Nephron (organoid): ENCODE data around the gene EFCAB8.
"Not testable (repeated sequence)": the region's sequence is repeated elsewhere in the genome, so short reads cannot be mapped to it uniquely, and the experiment has no call there.

Source experiments
- H3K27ac Mint-ChIP-seq, 3 experiments: 2 replicates each; pipeline ENCODE4 v1.8.0; 2020; ENCODE audit warnings: mixed read lengths in 3 of 3, mild to moderate bottlenecking in 2 of 3, moderate library complexity in 1 of 3
- H3K27me3 Mint-ChIP-seq: 2 replicates; pipeline ENCODE4 v1.8.0; 2021; ENCODE audit warnings: low read depth, mild to moderate bottlenecking, moderate library complexity, mixed read lengths
- H3K36me3 Mint-ChIP-seq: 2 replicates; pipeline ENCODE4 v1.8.0; 2020; ENCODE audit warnings: low read depth, mixed read lengths
- H3K4me1 Mint-ChIP-seq: 2 replicates; pipeline ENCODE4 v1.8.0; 2020; ENCODE audit warnings: mixed read lengths
- H3K4me3 Mint-ChIP-seq, 3 experiments: 2 replicates each; pipeline ENCODE4 v1.8.0; 2020; ENCODE audit warnings: mild to moderate bottlenecking in 3 of 3, mixed read lengths in 3 of 3, moderate library complexity in 2 of 3
- H3K9me3 Mint-ChIP-seq: 2 replicates; pipeline ENCODE4 v1.8.0; 2020; ENCODE audit warnings: mixed read lengths
- TF ChIP-seq, protein P1 (sequence below), 3 experiments: fragments of 200-600 bp; sonication (generic); IDR thresholded peaks; one replicate each; pipeline ENCODE4 v1.5.0; 2021; ENCODE audit warnings: antibody characterized with exemption in 3 of 3; ENCODE audit not compliant: unreplicated experiment in 3 of 3

EFCAB8 gene

DNA sequence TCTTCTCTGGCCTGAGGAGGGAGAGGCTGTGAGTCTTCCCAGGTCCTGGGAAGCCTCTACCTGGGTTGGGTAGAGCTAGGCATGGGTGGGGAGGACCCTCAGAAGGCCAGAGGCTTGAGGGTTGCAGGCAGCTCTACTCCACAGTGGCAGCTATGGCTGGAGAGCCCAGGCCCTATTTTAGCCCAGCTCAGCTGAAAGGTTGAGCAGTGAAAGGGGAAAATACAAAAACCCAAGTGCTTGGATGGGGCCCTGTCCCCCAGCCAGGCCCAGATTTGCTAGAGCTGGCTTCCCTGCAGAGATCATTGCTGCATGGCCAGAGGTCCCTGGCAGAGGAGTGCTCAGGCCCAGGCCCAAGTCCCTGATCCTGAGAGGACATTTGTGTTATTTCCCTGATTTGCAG is 99.9 kb downstream of the EFCAB8 start:
- H3K27me3 Mint-ChIP-seq = peaks cover 14% of the 10 kb centered on the region
- H3K4me3 Mint-ChIP-seq = no peak overlapping the region
- peaks cover 28% of the 10 kb centered on the region for H3K9me3 Mint-ChIP-seq
- no peak overlapping the region for H3K27ac Mint-ChIP-seq
- H3K4me1 Mint-ChIP-seq = no peaks in the 10 kb centered on the region
- H3K36me3 Mint-ChIP-seq = peaks cover 7% of the 10 kb centered on the region
- TF ChIP-seq, protein P1, sequence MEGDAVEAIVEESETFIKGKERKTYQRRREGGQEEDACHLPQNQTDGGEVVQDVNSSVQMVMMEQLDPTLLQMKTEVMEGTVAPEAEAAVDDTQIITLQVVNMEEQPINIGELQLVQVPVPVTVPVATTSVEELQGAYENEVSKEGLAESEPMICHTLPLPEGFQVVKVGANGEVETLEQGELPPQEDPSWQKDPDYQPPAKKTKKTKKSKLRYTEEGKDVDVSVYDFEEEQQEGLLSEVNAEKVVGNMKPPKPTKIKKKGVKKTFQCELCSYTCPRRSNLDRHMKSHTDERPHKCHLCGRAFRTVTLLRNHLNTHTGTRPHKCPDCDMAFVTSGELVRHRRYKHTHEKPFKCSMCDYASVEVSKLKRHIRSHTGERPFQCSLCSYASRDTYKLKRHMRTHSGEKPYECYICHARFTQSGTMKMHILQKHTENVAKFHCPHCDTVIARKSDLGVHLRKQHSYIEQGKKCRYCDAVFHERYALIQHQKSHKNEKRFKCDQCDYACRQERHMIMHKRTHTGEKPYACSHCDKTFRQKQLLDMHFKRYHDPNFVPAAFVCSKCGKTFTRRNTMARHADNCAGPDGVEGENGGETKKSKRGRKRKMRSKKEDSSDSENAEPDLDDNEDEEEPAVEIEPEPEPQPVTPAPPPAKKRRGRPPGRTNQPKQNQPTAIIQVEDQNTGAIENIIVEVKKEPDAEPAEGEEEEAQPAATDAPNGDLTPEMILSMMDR (IDR thresholded peaks at IDR 0.05; ENCODE audit: unreplicated experiment in 3 of 3) = no peak

DNA sequence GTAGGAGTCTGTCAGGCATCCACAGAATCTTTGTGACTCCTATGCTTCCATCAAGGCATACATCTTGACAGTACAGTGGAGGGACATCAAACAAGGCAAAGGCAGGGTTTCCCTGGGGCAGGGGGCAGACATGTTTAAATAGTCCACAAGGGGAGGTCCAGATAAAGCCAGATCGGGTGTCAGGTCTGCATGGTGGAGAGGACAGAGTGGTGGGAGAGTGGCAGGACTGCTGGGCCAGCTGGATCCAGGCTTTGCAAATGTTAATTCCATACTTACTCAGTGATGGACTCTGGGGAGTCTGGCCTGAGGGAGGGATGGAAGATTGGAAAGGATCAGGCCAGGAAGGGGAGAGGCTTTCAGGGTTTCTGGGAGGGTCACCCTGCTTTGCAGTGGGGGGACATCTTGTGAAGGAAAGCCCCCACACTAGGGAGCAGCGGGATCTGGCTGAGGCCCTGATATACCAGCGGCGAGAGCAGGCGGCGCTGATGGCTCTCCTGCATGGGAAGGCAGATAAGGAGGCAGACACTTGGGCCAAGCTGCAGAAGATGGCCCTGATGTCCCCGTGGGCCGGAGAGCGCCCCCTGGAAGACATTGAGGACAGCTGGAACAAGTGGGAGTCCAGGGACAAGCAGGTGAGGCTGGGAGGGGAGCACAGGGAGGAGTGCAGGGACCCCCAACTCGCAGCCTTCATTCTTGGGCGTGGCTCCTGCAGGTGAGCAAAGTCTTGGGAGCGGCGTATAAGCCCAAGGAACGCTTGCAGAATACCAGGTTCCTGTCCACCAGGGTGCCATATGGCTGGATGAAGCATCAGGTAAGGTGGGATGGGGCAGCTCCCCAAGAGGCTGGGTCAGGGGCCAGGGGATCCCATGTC is 100.9 kb downstream of the EFCAB8 start:
- Mint-ChIP-seq H3K4me1 (no peaks in the 10 kb centered on the region), H3K27ac (no peak overlapping the region), H3K27me3 (peaks cover 5% of the 10 kb centered on the region), H3K36me3 (peaks cover 7% of the 10 kb centered on the region), H3K9me3 (peaks cover 24% of the 10 kb centered on the region), H3K4me3 (no peak overlapping the region)
- TF ChIP-seq, protein P1 (IDR thresholded peaks at IDR 0.05; ENCODE audit: unreplicated experiment in 3 of 3) = no peak

DNA sequence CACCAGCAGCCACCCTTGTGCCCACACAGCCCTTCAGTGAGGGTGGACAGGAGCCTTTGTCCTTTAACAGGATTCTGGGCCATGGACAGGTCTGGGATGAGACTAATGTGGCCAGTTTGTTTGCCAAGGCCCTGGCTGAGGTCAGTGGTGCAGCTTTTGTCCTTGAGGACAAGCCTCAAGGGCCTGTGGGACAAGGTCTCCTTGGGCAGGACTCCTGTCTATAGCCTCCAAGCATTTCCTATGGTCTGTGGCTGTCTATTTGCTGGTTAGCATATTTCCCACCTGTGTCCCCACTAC is 101.4 kb downstream of the EFCAB8 start:
- TF ChIP-seq, protein P1 (IDR thresholded peaks at IDR 0.05; ENCODE audit: unreplicated experiment in 3 of 3) = no peak
- no peak overlapping the region for H3K4me3 Mint-ChIP-seq
- peaks cover 5% of the 10 kb centered on the region for H3K27me3 Mint-ChIP-seq
- H3K9me3 Mint-ChIP-seq = peaks cover 18% of the 10 kb centered on the region
- H3K4me1 Mint-ChIP-seq = no peaks in the 10 kb centered on the region
- no peak overlapping the region for H3K27ac Mint-ChIP-seq
- peaks cover 7% of the 10 kb centered on the region for H3K36me3 Mint-ChIP-seq

DNA sequence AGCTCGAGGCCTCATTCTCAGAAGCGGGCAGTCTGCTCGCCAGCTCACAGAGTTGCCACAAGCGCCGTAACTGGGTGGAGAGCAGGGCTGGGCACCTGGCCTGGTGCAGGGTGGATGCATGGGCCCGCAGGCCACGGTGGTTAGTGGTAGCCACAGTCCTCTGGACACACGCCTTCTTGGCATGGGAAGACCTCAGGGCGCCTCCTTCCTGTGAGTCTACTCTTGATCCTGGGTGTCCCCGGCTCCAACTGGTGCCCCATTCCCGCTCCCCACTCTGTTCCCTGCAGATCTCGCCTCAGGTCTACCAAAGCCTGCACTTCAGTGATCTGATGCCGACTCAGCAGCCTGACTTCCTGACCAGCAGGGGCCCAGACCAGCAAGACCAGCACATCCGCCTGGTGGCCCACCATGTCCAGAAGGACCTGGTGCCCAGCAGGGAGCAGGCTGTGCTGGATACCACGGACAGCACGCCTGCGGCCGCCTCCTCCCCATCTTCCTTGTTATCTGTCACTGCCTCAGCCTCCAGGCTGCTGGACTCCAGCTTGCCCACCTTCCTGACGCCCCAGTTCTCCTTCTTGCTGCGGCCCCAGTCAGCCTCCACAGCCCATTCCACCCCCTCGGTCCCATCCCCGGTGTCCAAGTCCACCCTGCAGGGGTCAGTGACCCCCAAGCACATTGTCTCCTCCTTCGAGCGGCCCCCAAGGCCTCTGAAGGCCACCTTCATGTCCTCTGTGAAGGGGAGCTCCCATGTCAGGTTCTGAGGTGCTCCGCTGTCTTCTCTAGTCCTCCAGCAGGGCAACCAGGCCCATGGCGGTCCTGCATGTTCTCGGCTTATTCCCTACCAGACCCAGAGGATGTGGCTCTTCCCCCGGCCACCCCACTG is 102.4 kb downstream of the EFCAB8 start:
- no peak overlapping the region for H3K4me3 Mint-ChIP-seq
- H3K27ac Mint-ChIP-seq = no peak overlapping the region
- no peaks in the 10 kb centered on the region for H3K4me1 Mint-ChIP-seq
- TF ChIP-seq, protein P1 (IDR thresholded peaks at IDR 0.05; ENCODE audit: unreplicated experiment in 3 of 3) = no peak
- peaks cover 5% of the 10 kb centered on the region for H3K27me3 Mint-ChIP-seq
- H3K9me3 Mint-ChIP-seq = peaks cover 14% of the 10 kb centered on the region
- peaks cover 7% of the 10 kb centered on the region for H3K36me3 Mint-ChIP-seq

DNA sequence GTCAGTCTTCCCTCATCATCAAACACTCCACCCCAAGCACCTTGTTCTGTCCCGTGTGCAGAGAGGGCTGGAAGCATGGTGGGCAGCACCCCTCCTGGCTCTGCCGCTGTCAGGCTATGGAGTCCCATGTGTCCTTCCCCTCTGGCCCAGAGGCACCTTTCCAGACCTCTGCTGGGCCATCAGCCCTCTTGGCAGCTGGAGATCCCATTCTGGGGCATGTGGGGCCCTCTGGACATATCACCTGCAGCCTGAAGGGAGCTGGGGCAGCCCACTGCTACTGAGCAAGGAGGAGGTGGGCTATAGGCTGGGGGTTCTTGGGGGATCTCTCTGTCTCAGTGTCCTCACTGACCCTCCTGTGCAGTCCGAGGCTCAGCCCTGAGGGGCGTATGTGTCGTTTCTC is 103.3 kb downstream of the EFCAB8 start:
- H3K9me3 Mint-ChIP-seq = peaks cover 10% of the 10 kb centered on the region

DNA sequence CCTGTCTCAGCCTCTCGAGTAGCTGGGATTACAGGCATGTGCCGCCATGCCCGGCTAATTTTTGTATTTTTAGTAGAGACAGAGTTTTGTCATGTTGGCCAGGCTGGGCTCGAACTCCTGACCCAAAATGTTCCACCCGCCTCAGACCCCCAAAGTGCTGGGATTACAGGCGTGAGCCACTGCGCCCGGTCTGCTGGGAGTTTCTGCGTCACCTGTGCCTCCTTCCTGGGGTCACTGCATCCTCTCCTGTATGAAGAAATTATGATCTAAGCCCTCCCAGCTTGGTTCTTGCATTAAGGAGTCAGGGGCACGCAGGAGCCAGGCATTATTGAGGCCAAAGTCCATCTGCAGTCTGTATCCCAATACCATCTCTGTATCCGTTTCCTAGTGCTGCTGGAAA is 103.9 kb downstream of the EFCAB8 start:
- H3K36me3 Mint-ChIP-seq, H3K4me3 Mint-ChIP-seq, H3K4me1 Mint-ChIP-seq, H3K9me3 Mint-ChIP-seq, H3K27me3 Mint-ChIP-seq: not testable (repeated sequence)
- peak overlapping the region in 1 of 3 experiments; percentile 6 for H3K27ac Mint-ChIP-seq

More for the DNA sequence above, 103.3 kb downstream of the EFCAB8 start:
- Mint-ChIP-seq H3K27me3 (peaks cover 9% of the 10 kb centered on the region), H3K27ac (no peak overlapping the region), H3K36me3 (peaks cover 3% of the 10 kb centered on the region), H3K4me3 (no peak overlapping the region), H3K4me1 (no peaks in the 10 kb centered on the region)
- TF ChIP-seq, protein P1 (IDR thresholded peaks at IDR 0.05; ENCODE audit: unreplicated experiment in 3 of 3) = no peak
